GM21528 (cell line): ENCODE measurements around the gene PPDPF.

Experiments
- ATAC-seq: cut with Tn5 transposase; IDR thresholded peaks from one replicate; pipeline ENCODE4 v1.9.1; 2021; ENCODE audit warnings: mild to moderate bottlenecking, moderate library complexity; ENCODE audit not compliant: unreplicated experiment, low FRiP score

Gene PPDPF

DNA sequence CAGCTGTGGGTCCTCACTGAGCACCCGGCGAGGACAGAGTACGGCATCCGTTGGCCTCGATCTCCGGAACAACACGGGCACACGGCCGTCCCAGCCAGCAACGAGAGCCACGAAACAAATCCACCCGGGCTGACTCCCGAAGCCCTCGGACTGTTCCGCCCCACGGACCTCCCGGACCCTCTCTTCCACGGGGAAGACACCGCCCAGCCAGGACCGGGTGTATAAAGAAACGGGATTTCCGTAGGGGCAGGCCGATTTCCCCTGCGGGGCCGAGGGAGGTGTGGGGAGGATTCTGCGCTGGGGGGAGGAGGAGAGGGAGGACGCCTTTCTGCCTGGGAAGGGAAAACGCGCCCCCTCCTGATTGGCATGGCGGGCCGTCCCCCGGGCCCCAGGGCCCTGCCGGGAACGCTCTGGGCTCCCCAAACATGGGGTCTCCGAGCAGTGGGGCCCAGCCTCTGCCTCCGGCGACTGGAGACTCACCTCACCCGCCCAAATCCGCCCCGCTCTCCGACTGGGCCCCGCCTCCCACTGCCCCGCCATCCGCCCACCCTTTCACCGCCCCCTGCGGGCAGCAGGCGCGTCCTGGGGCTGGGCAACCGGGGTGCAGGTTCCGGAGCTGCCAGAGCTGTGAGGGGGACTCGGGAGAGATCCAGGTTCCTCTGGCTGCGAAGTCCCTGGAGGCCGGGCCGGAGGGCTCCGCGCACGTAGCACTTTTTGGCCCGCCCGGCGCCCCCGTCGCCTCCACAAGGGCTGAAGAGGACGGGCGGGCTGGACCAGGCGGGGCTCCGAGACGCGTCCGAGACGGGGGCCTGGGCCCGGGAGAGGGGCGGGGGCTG is 679 bp upstream of the PPDPF start:
- peak; percentile 40 for ATAC-seq

DNA sequence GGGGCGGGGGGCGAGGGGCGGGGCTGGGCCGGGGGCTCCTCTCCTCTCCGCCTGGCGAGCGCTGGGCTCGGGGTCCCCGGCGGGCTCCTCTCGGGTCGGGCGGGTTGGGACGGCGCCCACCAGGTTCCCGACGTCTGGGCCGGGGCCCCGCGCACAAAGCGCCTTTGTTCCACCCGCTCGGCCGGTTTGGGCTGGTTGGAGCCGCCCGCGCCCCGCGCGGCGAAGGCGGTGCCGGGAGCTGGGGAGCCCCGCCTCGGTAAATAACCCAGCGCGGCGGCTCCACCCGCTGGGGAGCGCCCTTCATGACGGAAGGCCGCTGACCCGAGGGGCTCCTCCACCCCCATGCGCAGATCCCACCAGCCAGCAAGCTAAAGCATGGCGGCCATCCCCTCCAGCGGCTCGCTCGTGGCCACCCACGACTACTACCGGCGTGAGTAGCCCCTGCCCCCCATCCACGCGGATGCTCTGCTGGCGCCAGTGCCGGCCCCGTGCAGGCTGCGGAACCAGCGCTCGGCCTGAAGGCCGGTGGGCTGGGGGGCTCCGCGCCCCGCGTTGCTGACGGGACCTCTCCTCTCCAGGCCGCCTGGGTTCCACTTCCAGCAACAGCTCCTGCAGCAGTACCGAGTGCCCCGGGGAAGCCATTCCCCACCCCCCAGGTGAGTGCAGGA is 503 bp downstream of the PPDPF start:
- ATAC-seq: peak; percentile 25

DNA sequence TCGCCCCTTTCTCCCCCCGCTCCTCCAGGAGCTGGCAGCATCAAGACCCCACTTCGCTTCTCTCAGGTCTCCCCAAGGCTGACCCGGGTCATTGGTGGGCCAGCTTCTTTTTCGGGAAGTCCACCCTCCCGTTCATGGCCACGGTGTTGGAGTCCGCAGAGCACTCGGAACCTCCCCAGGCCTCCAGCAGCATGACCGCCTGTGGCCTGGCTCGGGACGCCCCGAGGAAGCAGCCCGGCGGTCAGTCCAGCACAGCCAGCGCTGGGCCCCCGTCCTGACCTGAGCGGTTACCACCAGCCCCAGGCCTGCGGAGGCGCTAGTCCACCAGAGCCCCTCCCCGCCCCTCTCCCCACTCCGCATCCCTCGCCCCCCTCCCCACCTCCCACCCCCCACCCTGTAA is 1.0 kb downstream of the PPDPF start:
- no peak for ATAC-seq

DNA sequence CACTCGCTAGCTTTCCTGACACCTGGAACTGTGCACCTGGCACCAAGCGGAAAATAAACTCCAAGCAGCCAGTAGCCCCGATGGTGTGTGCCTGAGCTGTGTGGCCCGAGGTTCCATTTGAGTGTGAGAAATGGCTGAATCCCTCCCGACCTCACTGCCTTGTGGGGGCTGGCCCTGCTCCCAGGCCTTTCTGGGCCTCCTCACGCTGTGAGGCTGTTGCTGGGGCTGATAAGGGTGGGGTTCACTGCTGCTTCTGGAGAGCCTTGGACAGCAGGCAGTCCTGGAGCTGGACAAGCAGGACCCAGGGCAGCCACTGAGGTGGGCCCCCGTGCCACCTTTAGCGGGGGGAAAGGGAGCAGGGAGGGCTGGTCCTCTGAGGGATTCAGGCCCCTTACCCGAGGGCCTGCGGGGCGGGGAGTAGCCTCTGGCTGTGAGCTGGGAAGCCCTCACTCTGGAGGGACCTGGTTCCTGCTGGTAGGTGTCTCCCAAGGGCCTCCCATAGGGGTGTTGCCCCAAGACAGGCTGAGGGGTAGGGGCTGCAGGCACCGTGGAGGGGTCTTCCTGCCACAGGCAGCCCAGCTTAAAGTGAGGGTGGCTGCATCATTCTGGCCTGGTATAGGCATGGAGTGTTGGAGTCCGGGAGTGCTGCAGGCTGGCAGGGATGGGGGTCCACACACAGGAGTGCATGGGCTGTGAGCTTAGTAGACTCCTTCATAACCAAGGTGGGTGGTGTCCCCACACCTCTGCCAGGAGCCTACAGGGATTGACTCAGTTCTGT is 1.7 kb downstream of the PPDPF start:
- ATAC-seq: no peak

- ATAC-seq: no peak
These were observed 2.5 kb downstream of the PPDPF start for GRCh38 chr20:63522981-63523611.

GRCh38 chr20:63525185-63525584 is 4.6 kb downstream of the PPDPF start:
- ATAC-seq: no peak

- no peak for ATAC-seq
These were observed 5.4 kb downstream of the PPDPF start for GRCh38 chr20:63525971-63526370.

DNA sequence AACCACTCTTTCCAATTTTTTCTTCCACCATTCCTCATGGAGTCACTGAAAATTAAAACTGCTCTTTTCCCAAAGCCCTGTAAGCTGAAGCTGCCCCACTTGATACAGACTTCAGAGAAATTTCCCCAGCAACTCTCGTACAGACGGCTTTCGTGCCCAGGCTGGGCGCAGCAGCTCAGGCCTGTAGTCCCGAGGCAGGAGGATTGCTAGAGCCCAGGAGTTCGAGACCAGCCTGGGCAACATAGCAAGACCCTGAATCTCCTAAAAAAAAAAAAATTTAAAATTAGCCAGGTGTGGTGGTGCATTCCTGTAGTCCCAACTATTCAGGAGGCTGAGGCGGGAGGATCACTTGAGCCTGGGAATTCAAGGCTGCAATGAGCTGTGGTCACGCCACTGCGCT is 6.6 kb downstream of the PPDPF start:
- no peak for ATAC-seq

- ATAC-seq: no peak
These were observed 8.8 kb downstream of the PPDPF start for GRCh38 chr20:63529180-63529860.

- no peak for ATAC-seq
These were observed 9.6 kb downstream of the PPDPF start for GRCh38 chr20:63529861-63530787.

- ATAC-seq: no peak
These were observed 10.2 kb downstream of the PPDPF start for GRCh38 chr20:63530788-63531160.

- no peak for ATAC-seq
These were observed 11.3 kb downstream of the PPDPF start for GRCh38 chr20:63531686-63532448.

- no peak for ATAC-seq
These were observed 11.9 kb downstream of the PPDPF start for GRCh38 chr20:63532449-63532971.

GRCh38 chr20:63533388-63533787 is 12.8 kb downstream of the PPDPF start:
- no peak for ATAC-seq

GRCh38 chr20:63533871-63534393 is 13.4 kb downstream of the PPDPF start:
- ATAC-seq: no peak

DNA sequence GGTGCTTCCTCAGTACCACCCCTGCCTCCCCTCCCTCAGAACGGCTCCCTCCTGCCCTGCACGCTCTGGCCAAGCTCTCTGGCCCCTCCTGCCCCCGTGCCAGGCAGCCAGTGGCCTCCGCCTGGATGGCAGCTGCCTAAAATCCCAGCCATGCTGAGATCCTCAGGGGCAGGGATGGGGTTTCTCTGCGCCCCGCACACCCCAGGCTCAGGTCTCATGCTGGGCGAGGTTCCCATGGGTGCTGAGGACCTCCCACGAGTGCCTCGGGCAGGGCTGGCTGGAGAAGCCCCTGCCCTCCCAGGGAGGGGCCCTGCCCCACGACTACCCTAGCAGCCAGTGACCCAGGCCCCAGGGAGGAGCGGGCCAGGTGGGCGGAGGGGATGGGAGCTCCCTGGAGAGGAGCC is 13.9 kb downstream of the PPDPF start:
- ATAC-seq: no peak

DNA sequence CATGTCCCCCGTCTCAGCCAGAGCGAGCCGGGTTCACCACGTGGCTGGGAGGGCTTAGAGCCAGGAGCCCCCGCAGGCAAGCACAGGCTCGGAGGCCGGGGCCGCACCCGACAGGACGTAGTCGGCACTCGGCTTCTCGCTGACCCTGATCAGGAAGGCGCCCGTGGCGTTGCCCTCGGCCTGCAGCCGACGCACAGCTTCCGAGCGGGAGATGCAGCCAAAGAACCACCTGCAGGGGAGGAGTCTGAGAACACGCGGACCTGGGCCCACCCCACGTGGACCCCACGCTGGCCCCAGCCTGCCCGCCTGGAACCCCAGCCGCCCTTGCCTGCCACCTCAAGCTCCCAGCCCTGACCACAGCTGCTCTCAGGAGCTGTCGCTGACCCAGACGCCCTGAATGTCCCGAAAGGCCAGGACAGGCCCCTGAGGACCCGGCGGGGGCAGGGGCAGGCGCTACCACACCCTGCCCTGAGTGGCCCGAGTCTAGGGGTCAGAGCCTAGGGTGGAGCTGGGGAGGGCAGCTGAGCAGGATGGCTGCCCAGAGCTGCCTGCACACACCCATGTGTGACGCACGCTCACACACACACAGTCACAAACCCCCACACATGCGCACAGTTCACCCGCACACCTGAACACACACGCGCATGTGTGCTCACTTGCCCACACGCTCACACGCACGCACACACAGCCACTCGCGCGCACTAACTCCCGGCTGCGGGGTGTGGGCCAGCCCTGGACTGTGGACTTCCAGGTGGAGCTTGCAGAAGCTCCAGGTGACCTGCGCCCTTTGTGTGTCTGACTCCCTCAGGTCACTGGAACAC is 14.5 kb downstream of the PPDPF start:
- ATAC-seq: no peak
